Caki2 (cell line): ENCODE measurements around the gene TM4SF4. TPM values are rescaled to one million over a fixed set of nuclear protein-coding genes. Genes with fewer than 3 reads are reported as not detected.

Experiments
- DNase-seq: peaks from one replicate; pipeline ENCODE4 v3.0.0-alpha.2; 2015; ENCODE audit warnings: low read depth
- in situ Hi-C: cut with HindIII; loops from 2 replicates; pipeline ENCODE4 v1.10.0; 2016; ENCODE audit warnings: low sequenced_read_pairs, low pct_unique_long_range_greater_than_20kb, mixed read lengths
- total RNA-seq: library from RNA; depleted of rRNA; stranded (reverse); fragments of >200 nt; shearing (Covaris generic); gene quantifications from 2 replicates; pipeline ENCODE4 v1.2.3, GENCODE V29; 2014; ENCODE audit warnings: low replicate concordance

Gene TM4SF4
- total RNA-seq, 1 experiment from 2014 or later = 10.9 TPM

DNA sequence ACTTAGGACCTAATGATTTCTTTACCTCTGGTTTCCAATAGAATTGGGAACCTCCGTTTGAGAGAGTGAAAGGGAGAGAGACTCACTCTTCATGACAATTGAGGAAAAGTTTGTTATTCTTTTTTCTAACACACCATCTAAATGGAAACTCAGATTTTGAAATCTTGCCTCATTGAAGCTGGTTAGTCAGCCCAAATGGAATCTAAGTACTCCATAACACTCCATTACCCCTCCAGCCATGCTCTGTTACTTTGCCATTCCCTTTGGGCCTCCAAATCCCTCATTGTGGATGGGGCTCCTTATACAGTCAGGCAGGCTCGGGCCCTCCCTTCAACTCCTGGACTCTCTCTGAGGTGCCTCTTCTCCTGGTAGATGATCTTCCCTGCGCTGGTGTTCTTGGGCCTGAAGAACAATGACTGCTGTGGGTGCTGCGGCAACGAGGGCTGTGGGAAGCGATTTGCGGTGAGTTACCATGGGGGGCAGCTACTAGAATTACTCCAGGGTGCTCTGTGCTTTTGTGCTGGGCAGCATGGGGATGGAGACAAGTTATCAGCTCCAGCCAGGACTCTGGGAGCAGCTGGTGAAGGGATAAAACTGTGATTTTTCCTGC lies 1.1 kb downstream of the TM4SF4 start:
- in situ Hi-C loops = no loop called here
- no peak for DNase-seq

DNA sequence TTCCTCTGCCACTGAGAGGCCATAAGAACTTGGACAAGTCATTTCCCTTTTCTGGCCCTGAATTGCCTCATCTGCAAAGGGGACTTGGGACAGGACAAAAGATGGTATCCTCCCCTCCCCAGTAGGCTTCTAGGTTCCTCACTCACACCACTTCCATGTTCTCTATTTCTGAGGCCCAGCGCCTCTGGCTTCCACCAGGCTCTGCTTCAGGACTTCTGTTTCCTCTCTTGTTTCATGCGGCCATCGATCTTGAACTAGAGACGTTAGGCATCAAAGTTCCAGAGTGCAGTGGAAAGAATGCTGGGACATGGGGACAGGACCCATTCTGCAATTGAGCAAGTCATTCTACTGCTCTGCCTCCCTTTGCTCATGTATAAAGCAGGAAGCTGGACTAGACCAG lies 1.7 kb downstream of the TM4SF4 start:
- in situ Hi-C loops = no loop called here

DNA sequence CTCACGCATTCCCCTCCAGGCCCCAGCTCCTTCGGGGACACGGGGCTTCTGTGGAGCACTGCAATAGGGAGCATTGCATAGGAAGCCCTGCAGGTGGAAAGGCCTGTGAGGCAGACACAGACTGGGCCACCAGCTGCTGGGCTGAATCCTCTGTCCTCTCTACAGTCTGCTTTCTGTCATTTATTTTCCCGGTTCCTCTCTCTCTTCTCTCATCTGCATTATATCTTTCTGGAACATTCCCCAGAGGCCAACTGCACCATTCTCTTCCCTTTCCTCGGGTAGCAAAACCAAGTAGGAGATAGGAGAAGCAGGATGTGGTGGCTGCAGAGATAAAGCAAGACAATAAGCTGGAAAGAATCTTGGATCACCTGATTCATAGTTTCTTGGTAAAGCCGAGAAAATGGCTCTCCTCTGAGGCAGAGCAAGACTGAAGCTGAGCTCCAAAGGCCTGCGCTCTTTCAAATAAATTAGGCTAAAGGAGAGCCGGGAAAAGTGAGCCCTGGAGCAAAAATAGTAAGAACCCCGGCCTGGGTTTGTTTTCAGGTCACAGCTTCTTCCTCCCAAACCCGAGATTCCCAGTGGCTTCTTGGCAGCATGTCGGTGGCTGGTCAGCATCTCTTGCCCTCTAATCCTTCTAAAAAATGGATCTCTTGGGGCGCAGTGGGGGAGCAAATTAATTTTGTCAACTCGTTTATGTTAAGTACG lies 5.3 kb downstream of the TM4SF4 start:
- in situ Hi-C loops = no loop called here
- no peak for DNase-seq

More for the DNA sequence above, 1.7 kb downstream of the TM4SF4 start:
- DNase-seq = no peak

DNA sequence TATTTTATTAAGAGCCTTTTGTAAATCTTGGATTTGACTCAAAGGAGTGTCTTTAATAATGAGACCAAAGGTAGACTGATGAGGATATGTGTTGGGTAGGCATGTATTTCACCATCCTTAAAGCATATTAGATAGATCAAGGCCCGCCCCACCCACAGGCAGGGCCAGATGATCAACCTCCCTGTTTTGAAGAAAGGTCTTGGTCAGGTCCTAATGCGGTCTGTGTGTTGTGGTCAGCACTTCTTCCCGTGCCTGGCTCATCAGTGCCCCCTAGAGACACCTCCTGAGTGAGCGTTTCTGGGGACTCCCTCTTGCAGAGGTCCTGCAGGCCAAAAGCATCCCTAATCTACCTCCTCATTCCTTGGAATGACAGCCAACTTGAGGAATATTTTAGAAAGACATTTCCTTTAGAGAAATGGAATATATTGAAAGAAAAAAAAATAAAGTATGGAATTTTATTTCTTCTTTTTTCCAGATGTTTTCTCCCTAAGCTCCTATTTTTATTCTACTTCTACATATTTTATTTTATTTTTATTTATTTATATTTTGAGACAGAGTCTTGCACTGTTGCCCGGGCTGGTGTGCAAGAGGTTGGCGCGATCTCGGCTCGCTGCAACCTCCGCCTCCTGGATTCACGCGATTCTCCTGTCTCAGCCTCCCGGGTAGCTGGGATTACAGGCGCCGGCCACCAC lies 6.0 kb downstream of the TM4SF4 start:
- peak; percentile 74 for DNase-seq
- in situ Hi-C loops = no loop called here

DNA sequence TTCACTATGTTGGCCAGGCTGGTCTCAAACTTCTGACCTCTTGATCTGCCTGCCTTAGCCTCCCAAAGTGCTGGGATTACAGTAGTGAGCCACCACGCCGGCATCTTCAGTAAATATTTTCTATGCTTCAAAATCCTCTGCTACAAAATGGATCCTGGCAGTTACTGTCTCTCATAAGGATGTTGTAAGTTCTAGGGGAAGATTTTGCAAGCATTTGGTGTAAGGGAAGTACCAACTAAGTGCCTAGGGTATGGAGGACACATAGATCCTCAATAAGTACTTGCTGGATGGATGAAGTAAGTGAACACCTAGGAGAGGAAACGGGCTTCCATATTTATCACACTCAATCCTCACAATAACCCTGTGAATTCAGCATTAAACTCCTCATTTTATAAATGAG lies 6.6 kb downstream of the TM4SF4 start:
- in situ Hi-C loops = no loop called here
- DNase-seq = no peak

DNA sequence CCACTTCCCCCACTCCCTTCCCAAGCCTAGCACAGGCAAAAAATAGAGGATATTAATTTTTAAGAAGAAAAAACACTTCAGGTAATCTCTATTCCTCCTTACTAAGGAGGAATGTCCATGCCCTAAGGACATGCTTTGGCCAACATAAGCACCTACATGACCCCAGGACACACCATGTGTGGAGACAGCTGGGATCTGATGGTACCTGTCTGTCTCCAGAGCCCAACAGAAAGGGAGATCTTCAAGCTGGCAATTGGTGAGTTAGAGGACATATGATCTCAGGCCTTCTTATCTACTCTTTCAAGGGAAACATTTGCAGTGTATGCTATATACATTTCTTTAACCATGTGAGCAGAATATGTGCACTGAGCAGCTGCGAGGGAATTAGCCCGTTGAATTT lies 7.0 kb downstream of the TM4SF4 start:
- in situ Hi-C loops = no loop called here
- no peak for DNase-seq

DNA sequence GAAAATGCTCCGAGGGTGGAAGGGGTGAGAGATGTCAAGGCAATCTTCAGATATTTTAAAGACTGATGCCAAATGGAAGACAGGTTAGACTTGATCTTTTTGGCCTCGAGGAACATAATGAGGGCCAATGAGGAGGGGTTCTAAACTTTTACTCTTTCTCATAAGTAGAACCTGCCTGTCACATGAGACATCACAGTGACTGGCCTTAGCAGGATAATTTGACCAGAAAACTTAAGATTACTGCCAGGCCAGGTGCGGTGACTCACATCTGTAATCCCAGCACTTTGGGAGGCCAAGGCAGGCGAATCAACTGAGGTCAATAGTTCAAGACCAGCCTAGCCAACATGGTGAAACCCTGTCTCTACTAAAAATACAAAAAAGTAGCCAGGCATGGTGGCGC lies 12.2 kb downstream of the TM4SF4 start:
- in situ Hi-C loops = no loop called here
- DNase-seq = no peak

DNA sequence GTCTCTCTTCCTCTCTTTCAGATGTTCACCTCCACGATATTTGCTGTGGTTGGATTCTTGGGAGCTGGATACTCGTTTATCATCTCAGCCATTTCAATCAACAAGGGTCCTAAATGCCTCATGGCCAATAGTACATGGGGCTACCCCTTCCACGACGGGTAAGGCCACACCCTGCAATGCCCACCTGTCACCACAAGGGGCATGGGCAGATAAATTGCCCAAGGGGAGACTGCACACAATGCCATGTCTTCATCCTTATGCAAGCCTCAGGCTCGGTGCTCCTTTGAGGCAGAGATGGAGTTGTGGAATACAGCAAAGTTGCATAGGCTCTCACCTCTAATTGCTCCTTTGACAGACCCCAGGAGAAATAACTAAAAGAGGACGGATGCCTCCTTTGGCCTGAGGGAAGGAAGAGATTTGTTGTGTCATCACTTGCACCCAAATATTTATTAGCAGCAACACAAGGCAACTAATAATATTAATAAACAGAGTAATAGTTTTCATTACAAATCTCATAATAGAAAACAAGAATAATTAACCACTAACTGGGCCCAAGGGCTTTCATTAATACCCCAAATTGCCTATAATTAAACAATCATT lies 13.2 kb downstream of the TM4SF4 start:
- in situ Hi-C loops = no loop called here
- no peak for DNase-seq

DNA sequence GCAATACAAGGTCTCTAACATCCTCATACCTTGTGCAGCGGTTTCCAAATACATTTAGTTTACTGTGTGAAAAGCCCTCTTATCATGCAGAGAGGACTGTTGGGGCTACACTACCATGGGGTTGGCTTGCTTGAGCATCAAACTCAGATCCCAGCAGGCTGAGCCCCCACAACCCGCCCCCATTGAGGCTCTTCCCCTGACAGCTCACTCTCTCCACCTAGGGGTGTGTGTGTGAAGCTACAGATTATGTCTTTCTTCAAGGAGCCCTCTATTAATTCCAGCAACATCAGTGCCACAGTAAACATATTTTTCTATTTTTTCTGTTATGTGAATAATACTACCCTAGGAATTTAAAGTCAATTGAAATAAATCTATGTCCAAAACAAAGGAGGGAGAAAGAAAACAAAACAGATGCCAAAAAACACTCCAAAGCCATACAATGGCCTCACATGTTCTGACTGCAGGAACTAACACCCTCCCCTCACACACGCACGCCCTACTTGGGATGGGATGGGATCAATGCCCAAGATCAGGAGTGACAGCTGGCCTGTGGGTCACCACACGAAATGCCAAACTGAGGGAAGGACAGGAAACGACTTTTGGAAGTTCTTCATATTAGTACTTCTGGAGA lies 14.7 kb downstream of the TM4SF4 start:
- no peak for DNase-seq
- in situ Hi-C loops = no loop called here

DNA sequence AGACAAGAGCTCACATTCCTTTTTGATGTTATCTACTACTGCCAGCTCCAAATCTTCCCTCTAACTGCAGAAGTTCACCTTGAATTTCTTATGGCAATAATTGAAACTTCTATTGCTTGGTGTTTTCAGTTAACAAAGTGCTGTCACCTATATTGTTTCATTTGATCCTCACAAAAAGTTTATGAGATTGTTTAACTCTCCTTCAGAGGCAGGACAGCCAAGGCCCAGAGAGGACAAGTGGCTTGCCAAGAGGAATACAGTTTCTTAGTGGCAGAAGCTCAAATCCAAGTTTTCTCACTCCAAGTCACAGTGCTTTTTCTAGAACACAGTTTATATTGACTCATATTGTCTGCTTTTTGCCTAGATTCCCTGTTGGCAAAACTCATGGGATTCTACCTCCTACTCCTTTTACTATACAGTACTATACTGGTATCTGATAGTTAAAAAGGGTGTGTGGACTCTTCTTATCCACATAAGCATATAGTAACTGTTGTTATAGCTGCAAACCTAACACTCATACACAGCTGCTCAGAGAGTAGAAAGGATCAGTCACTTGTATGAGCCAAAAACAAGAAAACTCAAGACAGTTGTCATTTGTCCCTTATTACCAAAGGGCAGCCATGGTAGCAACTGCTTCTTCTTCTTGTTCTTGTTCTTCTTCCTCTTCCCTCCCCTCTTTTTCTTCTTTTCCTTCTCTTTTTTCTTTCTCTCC lies 15.9 kb downstream of the TM4SF4 start:
- no peak for DNase-seq
- in situ Hi-C loops = no loop called here

DNA sequence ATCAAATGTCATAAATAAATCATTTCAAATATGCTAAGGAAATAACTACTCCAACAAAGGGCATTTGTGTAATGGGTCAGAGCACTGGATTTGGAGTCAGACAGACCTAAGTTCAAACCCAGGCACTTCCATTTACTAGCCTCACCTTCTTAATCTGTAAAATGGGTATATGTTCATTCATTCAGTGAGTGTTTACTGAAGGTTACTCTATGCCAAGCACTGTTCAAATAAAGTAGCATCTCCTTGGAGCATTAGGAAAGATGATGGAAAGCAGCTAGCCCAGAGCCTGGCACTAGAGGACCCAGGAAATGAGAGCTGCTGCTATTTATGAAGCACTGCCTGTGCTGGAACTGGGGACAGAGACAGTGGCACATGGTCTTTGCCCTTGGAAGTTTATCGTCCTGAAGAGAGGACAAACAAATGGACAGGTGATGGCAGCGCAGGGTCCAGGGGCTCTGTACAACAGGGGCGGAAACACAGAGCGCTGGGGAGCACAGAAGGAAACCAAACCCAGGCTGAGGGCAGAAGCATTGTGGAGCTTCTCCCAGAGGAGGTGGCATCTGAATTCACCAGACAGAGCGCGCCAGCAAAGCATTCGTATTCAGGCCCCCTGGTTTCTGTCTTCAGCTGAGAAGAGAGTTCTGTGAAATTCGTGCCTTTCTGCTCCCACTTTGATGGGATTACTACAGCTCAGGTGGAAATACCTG lies 19.0 kb downstream of the TM4SF4 start:
- in situ Hi-C loops = no loop called here
- no peak for DNase-seq

DNA sequence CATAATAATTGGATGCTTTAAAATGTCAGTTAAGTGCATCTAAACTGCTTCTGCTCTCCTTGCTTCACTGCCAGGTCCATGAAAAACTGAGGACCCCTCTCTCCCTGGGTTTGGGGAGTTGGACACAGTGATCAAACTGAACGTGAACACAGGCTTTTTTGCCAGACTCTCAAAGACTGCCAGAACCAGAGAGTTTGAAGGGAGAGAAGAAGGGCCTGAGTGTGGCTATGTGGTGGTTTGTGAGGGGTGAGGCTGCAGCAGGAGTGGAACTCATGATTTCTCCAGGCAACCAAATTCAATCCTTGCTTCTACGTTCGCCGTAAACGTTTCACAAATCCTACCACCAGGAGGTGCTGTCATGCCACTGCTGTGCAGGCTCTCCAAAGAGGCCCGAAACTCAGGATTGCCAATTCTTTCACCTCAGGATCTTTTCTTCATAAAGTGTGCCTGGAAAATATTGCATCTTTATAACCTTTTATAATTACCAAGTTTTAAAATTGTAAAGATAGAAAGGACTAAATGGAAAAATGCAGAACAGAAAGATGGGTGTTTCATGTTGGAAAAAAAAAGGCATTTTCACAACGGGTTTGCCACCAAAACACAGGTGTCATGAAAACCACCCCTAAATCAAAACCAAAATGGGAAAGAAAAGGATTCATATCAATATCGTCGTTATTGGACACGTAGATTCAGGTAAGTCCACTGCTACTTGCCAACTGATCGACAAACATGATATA lies 19.7 kb downstream of the TM4SF4 start:
- no peak for DNase-seq
- in situ Hi-C loops = no loop called here

DNA sequence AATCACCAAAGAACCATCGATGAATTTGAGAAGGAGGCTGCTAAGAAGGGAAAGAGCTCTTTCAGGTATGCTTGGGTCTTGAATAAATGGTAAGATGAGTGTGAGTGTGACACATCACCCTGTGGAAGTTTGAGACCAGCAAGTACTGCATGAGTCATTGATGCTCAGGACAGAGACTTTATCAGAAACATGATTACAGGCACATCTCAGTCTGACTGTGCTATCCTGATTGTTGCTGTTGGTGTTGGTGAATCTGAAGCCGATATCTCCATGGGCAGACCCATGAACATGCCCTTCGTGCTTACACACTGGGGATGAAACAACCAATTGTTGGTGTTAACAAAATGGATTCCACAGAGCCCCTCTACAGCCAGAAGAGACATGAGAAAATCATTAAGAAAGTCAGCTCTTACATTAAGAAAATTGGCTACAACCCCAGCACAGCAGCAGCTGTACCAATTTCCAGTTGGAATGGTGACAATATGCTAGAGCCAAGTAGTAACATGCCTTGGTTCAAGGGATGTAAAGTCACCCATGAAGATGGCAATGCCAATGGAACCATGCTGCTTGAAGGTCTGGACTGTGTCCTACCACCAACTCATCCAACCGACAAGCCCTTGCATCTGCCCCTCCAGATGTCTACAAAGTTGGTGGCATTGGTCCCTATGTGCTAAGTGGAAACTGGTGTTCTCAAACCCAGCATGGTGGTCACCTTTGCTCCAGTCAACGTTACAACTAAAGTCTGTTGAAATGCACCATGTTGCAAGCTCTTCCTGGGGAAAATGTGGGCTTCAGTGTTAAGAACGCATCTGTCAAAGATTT lies 20.5 kb downstream of the TM4SF4 start:
- in situ Hi-C loops = no loop called here
- DNase-seq = no peak

DNA sequence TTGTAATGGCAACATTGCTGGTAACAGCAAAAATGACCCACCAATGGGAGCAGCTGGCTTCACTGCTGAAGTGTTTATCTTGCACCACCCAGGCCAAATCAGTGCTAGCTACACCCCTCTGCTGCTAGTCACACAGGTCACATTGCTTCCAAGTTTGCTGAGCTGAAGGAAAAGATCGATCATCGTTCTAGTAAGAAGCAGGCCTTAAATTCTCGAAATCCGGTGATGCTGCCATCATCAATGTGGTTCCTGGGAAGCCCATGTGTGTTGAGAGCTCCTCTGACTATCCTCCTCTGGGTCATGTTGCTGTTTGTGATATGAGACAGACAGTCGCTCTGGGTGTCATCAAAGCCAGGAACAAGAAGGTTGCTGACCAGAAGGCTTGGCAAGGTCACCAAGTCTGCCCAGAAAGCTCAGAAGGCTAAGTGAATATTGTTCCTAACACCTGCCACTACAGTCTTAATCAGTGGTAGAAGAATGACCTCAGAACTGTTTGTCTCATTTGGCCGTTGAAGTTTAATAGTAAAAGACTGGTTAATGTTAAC lies 21.2 kb downstream of the TM4SF4 start:
- in situ Hi-C loops = no loop called here
- DNase-seq = no peak

DNA sequence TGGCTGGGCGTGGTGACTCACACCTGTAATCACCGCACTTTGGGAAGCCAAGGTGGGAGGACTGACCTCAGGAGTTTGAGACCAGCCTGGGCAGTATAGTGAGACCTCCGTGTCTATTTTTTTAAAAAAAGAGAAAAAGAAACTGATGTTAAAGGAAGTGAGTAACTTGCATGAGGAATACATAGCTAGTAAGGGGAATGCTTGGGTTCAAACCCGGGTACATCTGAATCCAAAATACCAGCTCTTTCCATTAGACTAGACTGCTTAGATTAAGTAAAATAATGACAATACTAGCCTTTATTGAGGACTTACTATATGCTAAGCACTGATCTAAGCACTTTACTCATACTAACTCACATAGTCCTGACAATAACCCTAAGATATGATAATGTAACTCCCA lies 22.4 kb downstream of the TM4SF4 start:
- in situ Hi-C loops = no loop called here
- no peak for DNase-seq
